ENCODE results near the gene PRSS27.

- TF ChIP-seq CTCF (optimal IDR thresholded peaks at IDR 0.05 in 1 of 3, IDR thresholded peaks at IDR 0.05 in 1 of 3, conservative IDR thresholded peaks at IDR 0.05 in 1 of 3; ENCODE audit: extremely low read depth in 1 of 3, insufficient read depth in 2 of 3, low read length in 3 of 3) (no peak), EZH2 (IDR thresholded peaks at IDR 0.05; ENCODE audit: low read length) (no peak)
Measured at GRCh38 chr16:2761886-2762583, 42.0 kb upstream of the PRSS27 start.
